Mucosa of descending colon (tissue), 3 donors: ENCODE results near the gene SMAD7. TPM values are rescaled to one million over a fixed set of nuclear protein-coding genes. Genes with fewer than 3 reads are reported as not detected.
A peak's percentile ranks its signal among the peaks of the same experiment; 100 is the strongest.

ENCODE experiments used
- ATAC-seq: fragments of 200-7000 bp; cut with Tn5 transposase; one replicate; pipeline ENCODE4 v1.9.1; 2020; ENCODE audit warnings: mild to moderate bottlenecking, moderate library complexity
- DNase-seq, 3 donors: peaks; one replicate each; pipeline ENCODE4 v3.0.0-alpha.2; 2020
- H3K36me3 ChIP-seq: fragments of 200-600 bp; one replicate; pipeline ENCODE4 v1.8.0; 2021; ENCODE audit warnings: low read depth, mild to moderate bottlenecking
- H3K4me1 ChIP-seq: fragments of 200-600 bp; one replicate; pipeline ENCODE4 v1.8.0; 2021; ENCODE audit warnings: low read depth, mild to moderate bottlenecking
- H3K4me3 ChIP-seq: fragments of 200-600 bp; one replicate; pipeline ENCODE4 v1.8.0; 2021; ENCODE audit warnings: mild to moderate bottlenecking
- H3K9me3 ChIP-seq: fragments of 200-600 bp; one replicate; pipeline ENCODE4 v1.8.0; 2021; ENCODE audit warnings: mild to moderate bottlenecking
- intact Hi-C, 2 donors: fragments of 100-400 bp; cut with DNase I in 1 of 2; cut with micrococcal nuclease in 1 of 2; formaldehyde crosslinking; loops; one replicate each; pipeline versions ENCODE4 v1.11.0 to v1.11.1; 2022; cut with DNase I, micrococcal nuclease
- total RNA-seq, 3 donors: library from RNA; stranded (reverse); fragmentation: NEBNext Ultra II Directional in 2 of 3; extraction: Animal tissue kit (Norgen Biotek cat#: 25700) in 2 of 3; gene quantifications; one replicate each; pipeline versions ENCODE4 v1.2.1 to v1.2.4, GENCODE V29; 2021 to 2023
- TF ChIP-seq, protein P1 (sequence below): fragments of 200-600 bp; IDR thresholded peaks from one replicate; pipeline ENCODE4 v1.8.0; 2022; ENCODE audit warnings: antibody characterized with exemption, mild to moderate bottlenecking
- donor health status: DM: no; HTN: no; CAD: no; lungs with moderate emphysema.
- donor health status: DM: no; HTN: no; CAD: no.
- donor health status: DM: no; HTN: yes; CAD: no.

The SMAD7 gene
- total RNA-seq, 3 donors from 2014 or later = 22.3 to 67.4 (median 33.1) TPM

DNA sequence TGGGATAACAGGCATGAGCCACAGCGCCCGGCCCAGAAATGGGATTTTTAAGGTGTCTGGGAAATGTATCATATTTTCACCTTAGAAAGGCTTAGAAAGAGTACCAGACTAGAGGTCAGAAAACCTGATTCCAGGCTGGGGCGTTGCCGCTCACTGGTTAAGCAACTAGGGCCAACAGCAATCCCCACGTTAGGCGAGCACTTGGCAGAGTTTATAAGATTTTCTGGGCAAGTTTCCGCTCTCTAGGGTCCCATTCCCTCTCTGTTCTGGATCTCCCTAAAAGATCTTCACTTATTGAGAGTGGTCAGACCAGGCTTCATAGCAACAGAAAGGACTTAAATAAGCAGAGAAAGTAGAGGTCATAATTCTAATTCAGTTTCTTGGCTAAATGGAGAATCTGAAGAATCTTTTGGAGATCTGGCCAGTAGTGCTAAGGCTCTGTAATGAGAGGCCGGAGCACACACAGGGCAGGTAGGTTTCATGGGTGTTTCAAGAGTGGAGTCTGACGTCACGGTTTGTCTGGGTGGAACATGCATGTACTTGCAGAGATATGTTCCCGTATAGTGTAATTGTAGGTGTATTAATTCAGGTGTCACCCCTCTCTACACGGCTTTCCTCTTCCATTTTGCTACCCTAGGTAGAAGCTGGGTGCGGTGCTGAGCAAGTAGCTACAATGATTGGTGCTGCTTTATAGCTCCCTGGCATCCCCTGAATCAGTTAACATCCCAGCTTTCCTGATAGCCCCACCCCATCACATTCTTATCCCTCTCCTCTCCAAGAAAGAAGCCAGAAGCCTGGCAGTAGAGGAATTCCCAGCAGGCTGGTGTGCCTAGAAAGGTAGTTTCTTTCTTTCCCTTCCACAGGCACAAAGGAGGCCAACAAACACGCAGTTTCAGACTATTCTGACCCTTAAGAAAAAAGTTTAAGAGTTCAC, 4.4 kb upstream of the SMAD7 start:
- H3K4me1 ChIP-seq = peaks cover 15% of the 10 kb centered on the region
- H3K9me3 ChIP-seq = no peaks in the 10 kb centered on the region
- DNase-seq (no peak), ATAC-seq (no peak)
- H3K36me3 ChIP-seq = no peaks in the 10 kb centered on the region
- intact Hi-C loops = no loop called here
- TF ChIP-seq, protein P1, sequence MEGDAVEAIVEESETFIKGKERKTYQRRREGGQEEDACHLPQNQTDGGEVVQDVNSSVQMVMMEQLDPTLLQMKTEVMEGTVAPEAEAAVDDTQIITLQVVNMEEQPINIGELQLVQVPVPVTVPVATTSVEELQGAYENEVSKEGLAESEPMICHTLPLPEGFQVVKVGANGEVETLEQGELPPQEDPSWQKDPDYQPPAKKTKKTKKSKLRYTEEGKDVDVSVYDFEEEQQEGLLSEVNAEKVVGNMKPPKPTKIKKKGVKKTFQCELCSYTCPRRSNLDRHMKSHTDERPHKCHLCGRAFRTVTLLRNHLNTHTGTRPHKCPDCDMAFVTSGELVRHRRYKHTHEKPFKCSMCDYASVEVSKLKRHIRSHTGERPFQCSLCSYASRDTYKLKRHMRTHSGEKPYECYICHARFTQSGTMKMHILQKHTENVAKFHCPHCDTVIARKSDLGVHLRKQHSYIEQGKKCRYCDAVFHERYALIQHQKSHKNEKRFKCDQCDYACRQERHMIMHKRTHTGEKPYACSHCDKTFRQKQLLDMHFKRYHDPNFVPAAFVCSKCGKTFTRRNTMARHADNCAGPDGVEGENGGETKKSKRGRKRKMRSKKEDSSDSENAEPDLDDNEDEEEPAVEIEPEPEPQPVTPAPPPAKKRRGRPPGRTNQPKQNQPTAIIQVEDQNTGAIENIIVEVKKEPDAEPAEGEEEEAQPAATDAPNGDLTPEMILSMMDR = no peak
- H3K4me3 ChIP-seq = no peak overlapping the region

DNA sequence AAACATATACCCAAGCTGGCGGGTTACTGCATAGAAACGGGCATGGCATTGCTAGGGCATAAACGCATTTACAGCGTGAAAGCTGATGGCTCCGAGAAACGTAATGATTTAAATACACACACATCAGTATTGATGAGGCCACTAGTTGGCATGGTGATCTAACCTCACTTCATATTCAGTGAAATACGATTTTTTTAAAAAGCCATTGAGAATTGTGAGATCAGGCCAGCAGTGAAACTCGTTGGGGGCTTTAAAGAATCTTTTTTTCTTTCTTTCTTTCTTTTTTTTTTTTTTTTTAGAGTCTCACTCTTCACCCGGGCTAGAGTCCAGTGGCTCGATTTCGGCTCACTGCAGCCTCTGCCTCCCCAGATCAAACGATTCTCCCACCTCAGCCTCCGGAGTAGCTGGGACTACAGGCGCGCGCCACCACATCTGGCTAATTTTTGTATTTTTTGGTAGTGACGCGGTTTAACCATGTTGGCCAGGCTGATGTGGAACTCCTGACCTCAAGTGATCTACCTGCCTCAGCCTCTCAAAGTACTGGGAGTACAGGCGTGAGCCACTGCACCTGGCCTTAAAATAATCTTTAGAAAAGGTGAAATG, 2.4 kb upstream of the SMAD7 start:
- intact Hi-C loops = no loop called here
- DNase-seq = peak in 1 of 3 donors; percentile 36
- ATAC-seq = no peak
- Histone ChIP-seq H3K36me3 (no peaks in the 10 kb centered on the region), H3K4me1 (peaks cover 15% of the 10 kb centered on the region), H3K4me3 (peak overlapping the region; percentile 36), H3K9me3 (no peaks in the 10 kb centered on the region)
- TF ChIP-seq, protein P1 = no peak

DNA sequence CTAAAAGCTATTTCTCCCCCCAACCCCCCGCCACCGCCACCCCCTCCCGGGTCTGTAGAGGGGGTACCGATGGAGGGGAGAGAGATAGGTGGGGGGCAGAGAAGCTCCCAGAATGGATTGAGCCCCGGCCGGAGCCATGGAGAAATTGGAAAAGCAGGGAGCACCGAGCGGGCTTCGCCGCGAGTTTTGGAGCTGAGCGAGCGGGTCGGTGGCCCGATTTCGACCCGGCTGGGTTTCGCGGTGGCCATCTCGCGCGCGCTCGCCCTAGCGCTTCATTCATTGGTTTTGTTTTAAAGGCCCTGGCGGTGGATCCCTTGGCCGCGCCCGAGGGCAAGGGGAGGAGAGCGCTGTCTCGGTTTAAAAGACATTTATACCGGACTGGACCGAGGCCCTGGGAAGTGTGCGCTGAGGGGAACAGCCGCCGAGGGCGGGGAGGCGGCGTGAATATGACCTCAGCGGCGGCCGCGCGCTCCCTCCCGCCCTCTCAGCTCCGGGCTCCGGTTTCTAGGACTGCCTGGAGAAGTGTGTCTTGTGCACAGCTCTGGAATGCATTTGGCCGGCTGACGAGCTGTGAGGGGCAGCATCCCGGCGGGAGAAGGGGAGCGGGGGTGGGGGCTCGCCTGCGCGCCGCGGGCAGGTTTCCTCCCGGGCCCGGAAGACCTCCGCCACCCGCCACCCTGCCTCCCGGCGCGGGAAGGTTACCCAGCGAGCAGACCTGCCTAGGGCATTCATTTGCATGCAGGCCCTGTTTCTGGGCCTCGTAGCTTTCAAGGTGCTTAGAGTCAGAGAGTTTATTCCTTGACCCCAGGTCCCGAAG, 1.7 kb upstream of the SMAD7 start:
- ATAC-seq = peak; percentile 65
- peak; percentile 82 to 86 (median 83) for DNase-seq
- intact Hi-C loops = no loop called here
- TF ChIP-seq, protein P1 = no peak
- H3K4me1 ChIP-seq = peaks cover 17% of the 10 kb centered on the region
- H3K36me3 ChIP-seq = no peaks in the 10 kb centered on the region
- H3K9me3 ChIP-seq = no peaks in the 10 kb centered on the region
- H3K4me3 ChIP-seq = peak overlapping the region; percentile 36

DNA sequence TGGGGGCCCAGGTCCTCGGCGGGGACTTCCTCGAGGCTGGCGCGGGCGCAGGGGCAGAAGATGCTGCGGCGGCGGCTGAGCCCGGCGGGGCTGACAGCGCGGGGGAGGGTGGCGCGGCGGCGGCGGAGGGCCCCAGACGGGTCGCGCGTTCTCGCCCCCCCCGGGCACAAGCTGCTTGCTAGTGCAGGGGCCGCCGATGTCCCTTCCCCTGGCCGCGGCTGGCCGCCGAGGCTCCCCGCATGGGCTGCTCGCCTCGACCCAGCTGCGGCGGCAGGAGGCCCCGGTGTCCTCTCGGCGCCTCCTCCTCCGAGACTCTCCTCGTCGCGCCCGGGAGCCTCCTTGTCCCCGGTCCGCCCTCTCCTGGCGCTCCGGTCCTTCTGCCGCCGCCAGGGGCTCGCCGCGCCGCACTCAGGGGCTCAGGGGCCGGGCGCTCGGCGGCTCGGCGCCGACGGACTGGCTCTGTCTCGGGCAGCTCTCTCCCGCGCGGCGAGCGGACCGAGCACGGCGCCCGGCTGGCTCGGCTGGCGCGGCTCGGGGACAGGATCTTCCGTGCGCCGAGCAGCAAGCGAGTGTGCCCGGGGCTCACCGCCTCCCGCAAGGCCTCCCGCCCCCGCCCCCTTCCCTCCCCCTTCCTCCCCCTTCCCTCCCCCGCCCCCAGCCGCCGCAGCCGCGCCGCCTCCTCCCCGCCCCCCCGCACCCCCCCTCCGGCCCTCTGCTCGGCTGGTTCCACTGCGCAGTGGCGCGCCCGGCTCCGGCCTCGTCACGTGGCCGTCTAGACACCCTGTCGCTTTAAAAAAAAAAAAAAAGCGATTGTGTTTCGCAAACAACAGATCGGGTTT, 902 bp upstream of the SMAD7 start:
- Histone ChIP-seq H3K4me3 (peak overlapping the region; percentile 86), H3K9me3 (no peaks in the 10 kb centered on the region), H3K36me3 (no peaks in the 10 kb centered on the region), H3K4me1 (peaks cover 23% of the 10 kb centered on the region)
- intact Hi-C loops = no loop called here
- DNase-seq (peak; percentile 83 to 95 (median 89)), ATAC-seq (peak; percentile 70)
- TF ChIP-seq, protein P1 = no peak
